ENCODE data around the gene PLEKHH2. TPM values are rescaled to one million over a fixed set of nuclear protein-coding genes. Genes with fewer than 3 reads are reported as not detected.

PLEKHH2 gene
- total RNA-seq, 3 donors from 2014 or later, result 0.16 to 0.33 (median 0.26) TPM

DNA sequence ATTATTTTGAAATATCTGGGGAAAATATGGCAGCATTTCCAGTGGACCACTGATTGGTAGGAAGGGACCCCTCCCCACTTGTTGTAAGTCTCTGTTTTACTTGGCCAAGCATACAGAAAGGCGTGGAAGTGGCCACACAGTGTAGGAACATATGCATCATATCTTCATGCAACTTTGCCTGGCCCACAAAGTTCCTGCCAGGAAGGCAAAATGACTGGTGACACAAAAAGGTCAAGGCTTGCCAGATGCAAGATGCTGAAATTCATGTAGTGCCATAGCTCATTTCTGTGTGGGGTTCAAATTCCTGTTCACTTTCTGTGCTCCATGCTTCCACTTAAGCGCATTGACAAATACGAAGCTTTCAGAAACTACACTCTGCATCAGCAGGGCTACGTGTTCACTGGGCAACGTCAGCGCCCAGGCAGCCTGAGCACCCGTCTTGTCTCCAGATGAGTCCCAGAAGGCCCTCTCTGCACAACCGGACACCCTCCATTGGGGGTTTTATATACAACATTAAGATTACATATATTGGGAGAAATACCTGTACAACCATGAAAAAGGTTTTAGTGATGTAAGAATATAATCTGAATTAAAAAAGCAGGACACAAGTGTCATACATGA is 140.4 kb downstream of the PLEKHH2 start:
- ATAC-seq, result no peak
- peaks cover 15% of the 10 kb centered on the region for H3K36me3 Mint-ChIP-seq (ENCODE audit: insufficient read depth)
- no peak for DNase-seq
- no peak overlapping the region for H3K4me3 Mint-ChIP-seq
- H3K9me3 Mint-ChIP-seq, result no peaks in the 10 kb centered on the region
- H3K4me1 Mint-ChIP-seq (ENCODE audit: low read depth), result peaks cover 16% of the 10 kb centered on the region
- no peaks in the 10 kb centered on the region for H3K27me3 Mint-ChIP-seq (ENCODE audit: low read depth)

DNA sequence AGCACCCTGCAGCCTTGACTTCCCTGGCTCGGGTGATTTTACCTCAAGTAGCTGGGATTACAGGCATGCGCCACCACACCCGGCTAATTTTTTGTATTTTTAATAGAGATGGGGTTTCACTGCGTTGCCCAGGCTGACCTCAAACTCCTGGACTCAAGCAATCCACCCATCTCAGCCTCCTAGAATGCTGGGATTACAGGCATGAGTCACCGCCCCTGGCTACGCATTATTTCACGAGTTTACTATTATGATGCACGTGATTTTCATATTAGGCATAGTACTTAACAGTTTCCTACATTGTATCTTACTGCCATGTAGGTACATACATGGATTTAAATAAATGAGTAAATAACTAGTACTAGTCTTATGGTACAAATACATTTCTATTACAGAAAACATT is 141.2 kb downstream of the PLEKHH2 start:
- ATAC-seq (no peak), DNase-seq (no peak)
- no peaks in the 10 kb centered on the region for H3K9me3 Mint-ChIP-seq
- H3K36me3 Mint-ChIP-seq (ENCODE audit: insufficient read depth), result peaks cover 15% of the 10 kb centered on the region
- no peaks in the 10 kb centered on the region for H3K27me3 Mint-ChIP-seq (ENCODE audit: low read depth)
- H3K4me1 Mint-ChIP-seq (ENCODE audit: low read depth), result peaks cover 15% of the 10 kb centered on the region
- H3K4me3 Mint-ChIP-seq, result no peak overlapping the region

DNA sequence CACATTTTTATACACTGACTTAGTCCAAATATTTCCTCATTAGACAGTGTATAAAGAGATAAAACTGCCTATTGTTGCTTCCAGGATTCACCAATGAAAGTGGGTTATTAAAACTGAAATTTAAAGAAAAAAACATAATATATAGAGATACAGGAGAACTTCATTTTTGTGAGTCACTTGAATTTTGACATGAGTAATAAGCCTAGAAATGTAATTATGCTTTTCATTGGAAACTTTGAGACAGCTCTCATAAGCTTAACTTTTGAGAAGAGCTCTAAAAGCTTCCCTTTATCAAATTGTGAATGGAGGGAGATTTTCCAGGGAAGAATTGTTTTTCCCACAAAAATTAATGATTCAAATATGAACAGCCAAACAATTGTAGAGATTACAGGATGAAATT is 150.8 kb downstream of the PLEKHH2 start:
- Mint-ChIP-seq H3K36me3 (ENCODE audit: insufficient read depth) (peaks cover 8% of the 10 kb centered on the region), H3K4me3 (no peak overlapping the region), H3K27me3 (ENCODE audit: low read depth) (no peaks in the 10 kb centered on the region), H3K9me3 (no peaks in the 10 kb centered on the region), H3K4me1 (ENCODE audit: low read depth) (peaks cover 2% of the 10 kb centered on the region)
- peak; percentile 48 to 58 for ATAC-seq
- DNase-seq, result no peak

GRCh38 chr2:43788646-43789045 is 151.6 kb downstream of the PLEKHH2 start:
- Mint-ChIP-seq H3K4me3 (no peak overlapping the region), H3K36me3 (ENCODE audit: insufficient read depth) (peaks cover 9% of the 10 kb centered on the region)
- no peak for ATAC-seq

GRCh38 chr2:43790147-43790546 is 153.1 kb downstream of the PLEKHH2 start:
- no peaks in the 10 kb centered on the region for H3K27me3 Mint-ChIP-seq (ENCODE audit: low read depth)
- H3K4me3 Mint-ChIP-seq, result no peak overlapping the region
- DNase-seq (no peak), ATAC-seq (no peak)
- H3K36me3 Mint-ChIP-seq (ENCODE audit: insufficient read depth), result peaks cover 15% of the 10 kb centered on the region
- no peaks in the 10 kb centered on the region for H3K9me3 Mint-ChIP-seq
- peaks cover 2% of the 10 kb centered on the region for H3K4me1 Mint-ChIP-seq (ENCODE audit: low read depth)

More at GRCh38 chr2:43788646-43789045, 151.6 kb downstream of the PLEKHH2 start:
- Mint-ChIP-seq H3K9me3 (no peaks in the 10 kb centered on the region), H3K27me3 (ENCODE audit: low read depth) (no peaks in the 10 kb centered on the region), H3K4me1 (ENCODE audit: low read depth) (peaks cover 2% of the 10 kb centered on the region)
- no peak for DNase-seq

DNA sequence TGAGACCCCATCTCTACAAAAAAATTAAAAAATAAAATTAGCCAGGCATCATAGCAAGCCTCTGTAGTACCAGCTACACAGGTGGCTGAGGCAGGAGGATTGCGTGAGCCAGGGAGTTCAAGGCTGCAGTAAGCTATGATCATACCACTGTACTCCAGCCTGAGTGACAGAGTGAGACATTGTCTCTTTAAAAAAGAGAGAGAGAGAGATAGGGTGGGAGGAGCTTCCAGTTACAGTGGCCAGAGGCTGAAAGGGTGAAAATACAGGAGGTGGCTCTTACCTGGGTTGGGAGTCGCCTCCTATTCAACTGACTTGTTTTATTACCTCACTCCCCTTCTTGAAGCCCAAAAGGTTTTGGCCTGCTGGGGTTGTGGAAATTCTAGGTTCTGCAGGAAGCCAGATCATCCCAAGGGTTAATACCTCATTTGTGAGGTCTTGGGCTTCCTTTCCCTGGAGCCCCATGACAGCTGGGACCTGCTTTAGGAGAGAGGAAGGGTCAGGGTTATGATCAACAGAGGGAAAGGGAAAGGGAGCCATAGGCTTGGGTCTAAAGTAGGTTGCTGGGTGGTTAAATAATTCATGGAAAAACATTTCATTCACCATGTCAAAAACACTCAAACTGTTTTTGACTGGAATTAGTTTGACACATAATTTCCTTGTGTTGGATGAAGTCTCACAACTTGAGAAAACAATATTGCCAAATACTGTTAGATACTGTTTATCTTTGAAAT is 154.1 kb downstream of the PLEKHH2 start:
- DNase-seq (no peak), ATAC-seq (no peak)
- H3K9me3 Mint-ChIP-seq, result no peaks in the 10 kb centered on the region
- peaks cover 2% of the 10 kb centered on the region for H3K4me1 Mint-ChIP-seq (ENCODE audit: low read depth)
- peaks cover 15% of the 10 kb centered on the region for H3K36me3 Mint-ChIP-seq (ENCODE audit: insufficient read depth)
- H3K27me3 Mint-ChIP-seq (ENCODE audit: low read depth), result no peaks in the 10 kb centered on the region
- no peak overlapping the region for H3K4me3 Mint-ChIP-seq

DNA sequence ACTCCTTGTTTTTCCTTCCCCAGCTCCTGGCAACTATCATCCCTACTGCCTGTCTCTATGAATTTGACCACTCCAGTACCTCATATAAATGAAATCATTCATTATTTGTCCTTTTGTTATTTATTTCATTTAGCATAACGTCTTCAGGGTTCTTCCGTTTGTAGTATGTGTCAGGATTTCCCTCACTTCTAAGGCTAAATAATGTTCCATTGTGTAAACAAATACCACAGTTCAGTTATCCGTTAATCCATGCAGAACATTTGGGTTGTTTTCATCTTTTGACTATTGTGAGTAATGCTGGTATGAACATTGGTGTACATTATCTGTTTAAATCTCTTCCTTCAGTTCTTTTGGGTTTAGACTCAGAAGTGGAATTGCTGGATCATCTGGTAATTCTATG is 155.6 kb downstream of the PLEKHH2 start:
- peaks cover 15% of the 10 kb centered on the region for H3K36me3 Mint-ChIP-seq (ENCODE audit: insufficient read depth)
- H3K4me3 Mint-ChIP-seq, result no peak overlapping the region
- H3K9me3 Mint-ChIP-seq, result no peaks in the 10 kb centered on the region
- DNase-seq (no peak), ATAC-seq (no peak)
- H3K27me3 Mint-ChIP-seq (ENCODE audit: low read depth), result no peaks in the 10 kb centered on the region
- peaks cover 2% of the 10 kb centered on the region for H3K4me1 Mint-ChIP-seq (ENCODE audit: low read depth)

- ATAC-seq (no peak), DNase-seq (no peak)
- no peak overlapping the region for H3K4me3 Mint-ChIP-seq
- H3K9me3 Mint-ChIP-seq, result no peaks in the 10 kb centered on the region
- H3K4me1 Mint-ChIP-seq (ENCODE audit: low read depth), result no peaks in the 10 kb centered on the region
- no peaks in the 10 kb centered on the region for H3K27me3 Mint-ChIP-seq (ENCODE audit: low read depth)
- H3K36me3 Mint-ChIP-seq (ENCODE audit: insufficient read depth), result peaks cover 14% of the 10 kb centered on the region
Observed at GRCh38 chr2:43794956-43795355, 157.9 kb downstream of the PLEKHH2 start.

- no peak for DNase-seq
- Mint-ChIP-seq H3K4me1 (ENCODE audit: low read depth) (no peaks in the 10 kb centered on the region), H3K36me3 (ENCODE audit: insufficient read depth) (peaks cover 12% of the 10 kb centered on the region), H3K27me3 (ENCODE audit: low read depth) (no peaks in the 10 kb centered on the region), H3K4me3 (no peak overlapping the region), H3K9me3 (no peaks in the 10 kb centered on the region)
- no peak for ATAC-seq
Observed at GRCh38 chr2:43796206-43796605, 159.1 kb downstream of the PLEKHH2 start.

GRCh38 chr2:43798300-43798699 is 161.2 kb downstream of the PLEKHH2 start:
- no peaks in the 10 kb centered on the region for H3K9me3 Mint-ChIP-seq
- no peak overlapping the region for H3K4me3 Mint-ChIP-seq
- peaks cover 10% of the 10 kb centered on the region for H3K36me3 Mint-ChIP-seq (ENCODE audit: insufficient read depth)
- ATAC-seq (no peak), DNase-seq (no peak)
- H3K4me1 Mint-ChIP-seq (ENCODE audit: low read depth), result no peaks in the 10 kb centered on the region
- no peaks in the 10 kb centered on the region for H3K27me3 Mint-ChIP-seq (ENCODE audit: low read depth)

GRCh38 chr2:43800894-43801293 is 163.8 kb downstream of the PLEKHH2 start:
- Mint-ChIP-seq H3K4me3 (no peak overlapping the region), H3K4me1 (ENCODE audit: low read depth) (no peaks in the 10 kb centered on the region), H3K9me3 (no peaks in the 10 kb centered on the region), H3K27me3 (ENCODE audit: low read depth) (no peaks in the 10 kb centered on the region), H3K36me3 (ENCODE audit: insufficient read depth) (peaks cover 6% of the 10 kb centered on the region)
- DNase-seq, result no peak
- no peak for ATAC-seq

DNA sequence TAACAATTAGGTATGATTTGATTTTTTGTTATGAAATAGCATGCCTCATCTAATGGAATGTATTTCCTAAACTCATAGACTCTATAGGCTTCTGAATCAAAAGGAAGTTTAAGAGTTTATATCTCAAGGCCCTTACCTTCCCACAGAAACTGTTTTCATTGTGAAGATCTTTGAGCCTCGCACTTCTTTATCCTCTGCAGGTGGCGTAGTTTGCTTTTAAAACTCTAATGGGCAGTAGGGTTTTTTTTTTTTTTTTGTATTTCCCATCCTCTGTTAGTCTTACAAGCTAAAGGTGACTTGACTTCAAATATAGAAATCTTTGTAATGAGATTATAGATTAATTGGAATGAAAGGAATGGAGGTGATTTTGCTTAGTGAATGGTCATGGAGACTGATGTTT is 165.1 kb downstream of the PLEKHH2 start:
- no peaks in the 10 kb centered on the region for H3K27me3 Mint-ChIP-seq (ENCODE audit: low read depth)
- H3K36me3 Mint-ChIP-seq (ENCODE audit: insufficient read depth), result peaks cover 13% of the 10 kb centered on the region
- H3K4me3 Mint-ChIP-seq, result no peak overlapping the region
- H3K9me3 Mint-ChIP-seq, result no peaks in the 10 kb centered on the region
- DNase-seq, result no peak
- no peak for ATAC-seq
- no peaks in the 10 kb centered on the region for H3K4me1 Mint-ChIP-seq (ENCODE audit: low read depth)

- Mint-ChIP-seq H3K36me3 (ENCODE audit: insufficient read depth) (peaks cover 13% of the 10 kb centered on the region), H3K27me3 (ENCODE audit: low read depth) (no peaks in the 10 kb centered on the region), H3K4me3 (no peak overlapping the region), H3K9me3 (no peaks in the 10 kb centered on the region), H3K4me1 (ENCODE audit: low read depth) (no peaks in the 10 kb centered on the region)
- no peak for ATAC-seq
- DNase-seq, result no peak
Observed at GRCh38 chr2:43803113-43803512, 166.1 kb downstream of the PLEKHH2 start.

- Mint-ChIP-seq H3K36me3 (ENCODE audit: insufficient read depth) (peaks cover 13% of the 10 kb centered on the region), H3K9me3 (no peaks in the 10 kb centered on the region), H3K4me3 (no peak overlapping the region), H3K27me3 (ENCODE audit: low read depth) (no peaks in the 10 kb centered on the region), H3K4me1 (ENCODE audit: low read depth) (no peaks in the 10 kb centered on the region)
- DNase-seq (no peak), ATAC-seq (no peak)
Observed at GRCh38 chr2:43806719-43807031, 169.6 kb downstream of the PLEKHH2 start.

DNA sequence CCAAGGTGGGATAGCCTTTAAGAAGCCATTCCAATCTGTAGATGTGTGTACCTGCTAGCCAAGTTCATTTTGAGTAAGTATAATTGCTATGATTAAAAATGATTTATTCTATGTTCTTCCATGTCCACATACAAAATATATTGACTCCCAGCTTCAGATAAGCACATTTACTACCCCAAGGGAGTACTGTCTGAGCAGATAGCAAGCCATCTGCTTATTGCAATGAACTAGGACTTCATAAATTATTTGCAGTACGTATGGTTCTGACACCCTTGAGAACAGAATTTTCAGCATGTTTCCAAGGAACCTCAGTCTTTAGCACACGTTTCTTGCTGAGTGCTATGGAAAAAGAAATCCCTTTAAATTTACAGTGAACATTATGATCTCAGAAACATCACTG is 173.4 kb downstream of the PLEKHH2 start:
- Mint-ChIP-seq H3K36me3 (ENCODE audit: insufficient read depth) (peaks cover 9% of the 10 kb centered on the region), H3K27me3 (ENCODE audit: low read depth) (no peaks in the 10 kb centered on the region), H3K4me3 (no peak overlapping the region), H3K9me3 (peaks cover 1% of the 10 kb centered on the region), H3K4me1 (ENCODE audit: low read depth) (no peaks in the 10 kb centered on the region)
- DNase-seq (no peak), ATAC-seq (no peak)

All from activated T-cell treated with anti-CD3 and anti-CD28 coated beads, Interleukin-2, amount 50 U/mL, for 4 hours (primary cell).